H1 (cell line): ENCODE data around the gene BAZ2B. TPM values are rescaled to one million over a fixed set of nuclear protein-coding genes. Genes with fewer than 3 reads are reported as not detected.

Experiments
- ATF2 ChIP-seq: IDR thresholded peaks from 2 replicates; pipeline ENCODE4 v1.6.1; 2012; ENCODE audit warnings: low read length, inconsistent platforms
- CHD7 ChIP-seq: fragments of 300-600 bp; sonication (generic); IDR thresholded peaks from 2 replicates; pipeline ENCODE4 v1.7.1; 2012; ENCODE audit warnings: low read length, moderate library complexity, mild to moderate bottlenecking, inconsistent platforms; ENCODE audit not compliant: insufficient replicate concordance
- JUN ChIP-seq: IDR thresholded peaks from 2 replicates; pipeline ENCODE4 v1.6.1; 2011; ENCODE audit warnings: low read depth, mild to moderate bottlenecking, improper control_type of control experiment, low read length
- NANOG ChIP-seq: IDR thresholded peaks from 2 replicates; pipeline ENCODE4 v1.6.1; 2011; ENCODE audit warnings: low read length, low read depth, mild to moderate bottlenecking, inconsistent platforms; ENCODE audit not compliant: insufficient read depth, poor library complexity, severe bottlenecking
- RBBP5 ChIP-seq: IDR thresholded peaks from 2 replicates; pipeline ENCODE4 v1.7.1; 2012; ENCODE audit warnings: low read depth, mild to moderate bottlenecking, inconsistent platforms, low read length, moderate library complexity, borderline replicate concordance
- SIN3A ChIP-seq, 2 experiments: IDR thresholded peaks in 1 of 2; conservative IDR thresholded peaks in 1 of 2; 2 replicates each; pipeline ENCODE4 v1.6.1; 2011 to 2012; ENCODE audit warnings: low read length in 2 of 2, improper control_type of control experiment in 1 of 2, low read depth in 1 of 2, mild to moderate bottlenecking in 1 of 2
- USF2 ChIP-seq: IDR thresholded peaks from 2 replicates; pipeline ENCODE4 v1.6.1; 2011; ENCODE audit warnings: low read length, improper control_type of control experiment
- polyA plus RNA-seq, 7 experiments: library from polyadenylated mRNA; depleted of rRNA in 3 of 7; stranded (reverse) in 5 of 7; unstranded in 2 of 7; fragments of >200 nt in 5 of 7; fragments of 200-250 nt in 2 of 7; gene quantifications; 1 replicate in 5 of 7; 2 replicates in 1 of 7; 4 replicates in 1 of 7; pipeline versions ENCODE4 v1.2.1 to v1.2.3, GENCODE V29; 2011 to 2013; ENCODE audit warnings: missing spikeins in 2 of 7, mixed read lengths in 2 of 7
- total RNA-seq: library from RNA; stranded (reverse); fragmentation: NEBNext Ultra II Directional; extraction: Animal tissue kit (Norgen Biotek cat#: 25700); gene quantifications from 2 replicates; pipeline ENCODE4 v1.2.1, GENCODE V29; 2021

Gene BAZ2B
- total and polyA plus RNA-seq, 2 of the 8 experiments (the other 6 are each of a cell fraction or from before 2014, with no cell fraction given): 15.2 to 46.3 TPM

- TF ChIP-seq CHD7: no peak
- no peak for TF ChIP-seq RBBP5
- no peak for TF ChIP-seq ATF2
- no peak for TF ChIP-seq SIN3A (conservative IDR thresholded peaks at IDR 0.05 in 1 of 2, IDR thresholded peaks at IDR 0.05 in 1 of 2; ENCODE audit: low read depth in 1 of 2, low read length in 2 of 2)
- no peak for TF ChIP-seq JUN
- TF ChIP-seq USF2: no peak
- no peak for TF ChIP-seq NANOG
These were observed 319.2 kb downstream of the BAZ2B start (continued) for GRCh38 chr2:159297042-159297707.
